Measurements from ENCODE around the gene TSEN54. TPM values are rescaled to one million over a fixed set of nuclear protein-coding genes. Genes with fewer than 3 reads are reported as not detected.

TSEN54 gene
- polyA plus RNA-seq, 1 experiment = 17.9 TPM

DNA sequence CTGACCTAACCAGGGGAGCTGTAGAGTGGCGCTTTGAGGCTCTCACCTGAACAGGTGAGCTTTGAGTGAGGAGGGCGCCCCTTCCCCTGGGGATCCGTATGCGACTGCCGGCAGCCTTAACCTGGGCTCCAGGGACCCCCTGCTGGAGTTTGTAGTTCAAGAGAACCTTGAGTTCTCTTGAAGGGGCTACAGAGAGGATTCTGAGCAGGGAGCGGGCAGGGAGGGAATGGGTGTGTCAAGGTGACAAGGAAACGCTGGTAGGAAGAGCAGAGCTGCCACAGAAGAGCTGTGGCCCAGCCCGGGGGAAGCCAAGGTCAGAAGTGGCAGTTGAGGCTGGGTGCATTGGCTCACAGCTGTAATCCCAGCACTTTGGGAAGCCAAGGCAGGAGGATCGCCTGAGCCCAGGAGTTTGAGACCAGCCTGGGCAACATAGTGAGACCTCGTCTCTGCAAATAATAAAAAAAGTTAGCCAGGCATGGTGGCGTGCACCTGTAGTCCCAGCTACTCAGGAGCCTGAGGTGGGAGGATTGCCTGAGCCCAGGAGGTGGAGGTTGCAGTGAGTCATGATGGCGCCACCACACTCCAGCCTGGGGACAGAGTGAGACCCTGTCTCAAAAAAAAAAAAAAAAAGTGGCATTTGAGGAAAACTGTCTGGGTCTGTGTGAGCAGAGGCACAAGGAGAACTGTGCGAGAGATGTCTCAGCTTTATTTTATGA is 10.4 kb downstream of the TSEN54 start:
- no peak for DNase-seq (ENCODE audit: low read depth)
- TF ChIP-seq, protein P1, sequence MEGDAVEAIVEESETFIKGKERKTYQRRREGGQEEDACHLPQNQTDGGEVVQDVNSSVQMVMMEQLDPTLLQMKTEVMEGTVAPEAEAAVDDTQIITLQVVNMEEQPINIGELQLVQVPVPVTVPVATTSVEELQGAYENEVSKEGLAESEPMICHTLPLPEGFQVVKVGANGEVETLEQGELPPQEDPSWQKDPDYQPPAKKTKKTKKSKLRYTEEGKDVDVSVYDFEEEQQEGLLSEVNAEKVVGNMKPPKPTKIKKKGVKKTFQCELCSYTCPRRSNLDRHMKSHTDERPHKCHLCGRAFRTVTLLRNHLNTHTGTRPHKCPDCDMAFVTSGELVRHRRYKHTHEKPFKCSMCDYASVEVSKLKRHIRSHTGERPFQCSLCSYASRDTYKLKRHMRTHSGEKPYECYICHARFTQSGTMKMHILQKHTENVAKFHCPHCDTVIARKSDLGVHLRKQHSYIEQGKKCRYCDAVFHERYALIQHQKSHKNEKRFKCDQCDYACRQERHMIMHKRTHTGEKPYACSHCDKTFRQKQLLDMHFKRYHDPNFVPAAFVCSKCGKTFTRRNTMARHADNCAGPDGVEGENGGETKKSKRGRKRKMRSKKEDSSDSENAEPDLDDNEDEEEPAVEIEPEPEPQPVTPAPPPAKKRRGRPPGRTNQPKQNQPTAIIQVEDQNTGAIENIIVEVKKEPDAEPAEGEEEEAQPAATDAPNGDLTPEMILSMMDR (IDR thresholded peaks at IDR 0.05; ENCODE audit: insufficient read depth, low read depth, low read length) = no peak
- ChIA-PET POLR2A (no interaction called here), CTCF (interaction anchor here (0.9 to 1.0 kb wide), 3 partner anchors 10 to 106 kb away, joined by 3 to 4 read pairs (median 3); partner anchors contain the start of genes SMIM5 and TSEN54)
- H3K36me3 ChIP-seq (ENCODE audit: control insufficient read depth, insufficient read depth, low read length) = no peaks in the 10 kb centered on the region
- no peak overlapping the region for H3K4me3 ChIP-seq (ENCODE audit: low read depth, low read length)
- peaks cover 3% of the 10 kb centered on the region; the same call in 1 of the 2 replicates for H3K27me3 ChIP-seq (ENCODE audit: control insufficient read depth, insufficient read depth, low read length)

DNA sequence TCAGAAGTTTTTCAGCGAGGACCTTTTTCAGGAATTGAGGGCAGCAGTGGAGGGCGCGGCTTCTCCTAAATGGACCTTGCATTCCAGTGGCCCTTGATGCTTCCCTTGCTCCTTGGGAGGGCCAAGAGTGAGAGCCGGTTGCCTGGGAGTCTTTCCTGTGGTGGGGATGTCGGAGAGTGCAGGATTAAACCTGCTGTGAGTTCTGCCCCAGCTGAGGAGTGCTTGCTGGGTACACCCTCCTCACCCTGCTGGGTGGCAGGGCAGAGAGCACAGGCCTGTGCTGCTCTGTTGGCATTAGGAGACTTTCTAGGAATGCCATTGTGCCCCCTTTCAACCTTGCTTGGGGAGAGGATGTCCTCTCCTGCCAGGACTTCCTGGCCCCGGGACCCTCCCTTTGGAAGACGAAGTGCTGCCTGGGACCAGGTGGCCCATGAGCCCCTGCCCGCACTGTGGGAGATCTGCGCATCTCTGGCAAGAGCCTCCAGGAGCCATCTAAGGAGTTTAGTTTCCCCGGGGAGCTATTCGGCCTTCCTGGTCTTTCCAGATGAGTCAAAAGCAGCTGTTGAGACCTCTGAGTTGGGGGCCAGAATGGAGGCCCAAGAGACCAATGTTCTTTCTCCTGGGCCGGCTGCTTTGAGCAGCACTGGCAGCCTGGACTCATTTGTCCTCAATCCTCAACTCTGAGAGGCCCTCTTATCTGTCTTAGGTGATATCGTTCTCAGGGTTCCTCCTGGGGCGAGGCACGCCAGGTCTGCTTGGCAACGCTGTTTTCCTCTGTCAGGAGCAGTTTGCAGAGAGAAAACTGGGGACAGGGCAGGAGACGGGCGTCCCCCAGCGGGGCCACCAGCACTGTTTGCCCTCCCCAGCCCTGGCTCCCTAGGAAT is 14.8 kb downstream of the TSEN54 start:
- ChIA-PET CTCF (interaction anchor here (1.3 kb wide), 1 partner anchor 15 kb away, joined by 4 read pairs; the partner anchor contains the start of gene TSEN54), POLR2A (no interaction called here)
- Histone ChIP-seq H3K27me3 (ENCODE audit: control insufficient read depth, insufficient read depth, low read length) (peaks cover 9% of the 10 kb centered on the region), H3K4me3 (ENCODE audit: low read depth, low read length) (no peak overlapping the region), H3K36me3 (ENCODE audit: control insufficient read depth, insufficient read depth, low read length) (no peaks in the 10 kb centered on the region)
- TF ChIP-seq, protein P1 (IDR thresholded peaks at IDR 0.05; ENCODE audit: insufficient read depth, low read depth, low read length) = no peak
- no peak for DNase-seq (ENCODE audit: low read depth)

GRCh38 chr17:75531721-75532072 is 15.4 kb downstream of the TSEN54 start:
- H3K36me3 ChIP-seq (ENCODE audit: control insufficient read depth, insufficient read depth, low read length) = no peaks in the 10 kb centered on the region
- no peak for DNase-seq (ENCODE audit: low read depth)
- CTCF ChIA-PET = interaction anchor here (1.3 kb wide), 1 partner anchor 15 kb away, joined by 4 read pairs; the partner anchor contains the start of gene TSEN54
- H3K27me3 ChIP-seq (ENCODE audit: control insufficient read depth, insufficient read depth, low read length) = peaks cover 6% of the 10 kb centered on the region
- no peak overlapping the region for H3K4me3 ChIP-seq (ENCODE audit: low read depth, low read length)
- TF ChIP-seq, protein P1 (IDR thresholded peaks at IDR 0.05; ENCODE audit: insufficient read depth, low read depth, low read length) = no peak
- POLR2A ChIA-PET = no interaction called here

DNA sequence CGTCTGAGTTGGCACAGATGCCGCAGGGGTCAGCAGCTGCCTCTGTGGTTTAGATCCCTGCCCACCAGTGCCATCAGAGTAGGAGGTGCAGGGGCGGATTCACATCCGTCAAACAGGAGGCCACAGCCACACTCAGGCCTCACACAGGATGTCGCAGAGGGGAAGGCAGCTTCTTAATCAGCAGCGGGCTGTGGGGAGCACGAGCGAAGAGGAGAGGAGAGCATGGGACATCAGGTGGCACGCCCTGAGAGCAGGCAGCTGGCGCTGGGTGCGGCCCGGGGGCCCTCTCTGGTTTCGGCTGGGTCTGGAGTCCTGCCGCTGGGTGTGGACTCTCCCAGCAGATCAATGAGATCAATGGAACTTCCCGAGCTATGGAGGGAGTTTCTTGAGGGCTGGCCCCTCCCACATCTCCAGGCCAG is 18.8 kb downstream of the TSEN54 start:
- POLR2A ChIA-PET = no interaction called here
- CTCF ChIA-PET = interaction anchor here (1.0 kb wide), 1 partner anchor 18 kb away, joined by 3 read pairs; the partner anchor contains the start of gene TSEN54
- TF ChIP-seq, protein P1 (IDR thresholded peaks at IDR 0.05; ENCODE audit: insufficient read depth, low read depth, low read length) = no peak
- DNase-seq (ENCODE audit: low read depth) = no peak
- no peak overlapping the region for H3K4me3 ChIP-seq (ENCODE audit: low read depth, low read length)
- H3K36me3 ChIP-seq (ENCODE audit: control insufficient read depth, insufficient read depth, low read length) = no peaks in the 10 kb centered on the region
- H3K27me3 ChIP-seq (ENCODE audit: control insufficient read depth, insufficient read depth, low read length) = peaks cover 12% of the 10 kb centered on the region

- TF ChIP-seq, protein P1 (IDR thresholded peaks at IDR 0.05; ENCODE audit: insufficient read depth, low read depth, low read length) = no peak
- DNase-seq (ENCODE audit: low read depth) = no peak
- H3K27me3 ChIP-seq (ENCODE audit: control insufficient read depth, insufficient read depth, low read length) = peaks cover 12% of the 10 kb centered on the region
- H3K4me3 ChIP-seq (ENCODE audit: low read depth, low read length) = no peak overlapping the region
- ChIA-PET CTCF (no interaction called here), POLR2A (no interaction called here)
- H3K36me3 ChIP-seq (ENCODE audit: control insufficient read depth, insufficient read depth, low read length) = no peaks in the 10 kb centered on the region
Measured at GRCh38 chr17:75535871-75536270, 19.5 kb downstream of the TSEN54 start.
